Small intestine (tissue), 16 donors: Measurements from ENCODE around the gene TCL1A. TPM values are rescaled to one million over a fixed set of nuclear protein-coding genes. Genes with fewer than 3 reads are reported as not detected.
"Not testable (repeated sequence)": the region's sequence is repeated elsewhere in the genome, so short reads cannot be mapped to it uniquely, and the experiment has no call there.

Experiments
- DNase-seq, 2 donors: peaks; one replicate each; pipeline versions ENCODE4 v3.0.0 to v3.0.0-alpha.2; 2013
- FAIRE-seq: peaks from 2 replicates; lab custom pipeline; 2012; peaks lifted over from hg19 to GRCh38; lab: Jason Lieb, UNC
- H3K27ac ChIP-seq, 3 donors: one replicate each; pipeline ENCODE4 v1.5.1; 2013; ENCODE audit warnings: low read length in 2 of 3, mild to moderate bottlenecking in 2 of 3, control low read depth in 1 of 3, inconsistent platforms in 1 of 3, low read depth in 1 of 3, moderate library complexity in 1 of 3
- H3K27me3 ChIP-seq, 3 donors: one replicate each; pipeline ENCODE4 v1.6.1; 2013; ENCODE audit warnings: low read length in 3 of 3, inconsistent platforms in 1 of 3; ENCODE audit not compliant: control insufficient read depth in 3 of 3, insufficient read depth in 3 of 3
- H3K36me3 ChIP-seq, 3 donors: one replicate each; pipeline ENCODE4 v1.6.1; 2013; ENCODE audit warnings: low read length in 3 of 3, inconsistent platforms in 1 of 3, low read depth in 1 of 3, mild to moderate bottlenecking in 1 of 3, moderate library complexity in 1 of 3; ENCODE audit not compliant: control insufficient read depth in 3 of 3, insufficient read depth in 2 of 3
- H3K4me1 ChIP-seq, 3 donors: one replicate each; pipeline ENCODE4 v1.6.1; 2013; ENCODE audit warnings: low read length in 2 of 3, inconsistent platforms in 1 of 3, low read depth in 1 of 3, mild to moderate bottlenecking in 1 of 3, moderate library complexity in 1 of 3; ENCODE audit not compliant: control insufficient read depth in 3 of 3, insufficient read depth in 2 of 3
- H3K4me3 ChIP-seq, 3 donors: one replicate each; pipeline ENCODE4 v1.5.1; 2013; ENCODE audit warnings: low read length in 3 of 3, control low read depth in 1 of 3, inconsistent platforms in 1 of 3, low read depth in 1 of 3, mild to moderate bottlenecking in 1 of 3, moderate library complexity in 1 of 3
- H3K9me3 ChIP-seq, 2 donors: one replicate each; pipeline ENCODE4 v1.6.1; 2013; ENCODE audit warnings: low read depth in 1 of 2, low read length in 1 of 2; ENCODE audit not compliant: control insufficient read depth in 2 of 2, insufficient read depth in 1 of 2
- WGBS, 3 donors: extraction: QIAGEN DNeasy Blood & Tissue Kit; methylation state at CpG; one replicate each; pipeline ENCODE4 v1.1.7; 2013; 5-methylcytosine and 5-hydroxymethylcytosine counted together
- long read RNA-seq, 10 donors: transcript quantifications; one replicate each; lab custom pipeline, GENCODE V29; 2026
- polyA plus RNA-seq, 4 donors: library from polyadenylated mRNA; stranded (reverse) in 3 of 4; unstranded in 1 of 4; fragments of 200-250 nt in 3 of 4; fragments of 120-200 nt in 1 of 4; gene quantifications; one replicate each; pipeline versions ENCODE4 v1.2.1 to v1.2.3, GENCODE V29; 2013
- donor health status: healthy with polysubstance abuse.
- donor health status: control.
- donor health status: control.
- donor health status: Bipolar disorder and iron deficiency.
- donor health status: healthy.

The TCL1A gene
- 1 to 10 TPM in 1 of 4 donors, under 1 TPM in 1, not detected in 2; 0.59 to 3.8 TPM for polyA plus RNA-seq
- long read RNA-seq, donor 1: 0 reads
- long read RNA-seq, donor 2: 0 reads
- long read RNA-seq, donor 3, partial matches to known transcripts: 0 of 1 reads
- long read RNA-seq, donor 3, other reads (novel, unspliced or antisense): 0 of 1 reads
- long read RNA-seq, donor 4: 0 reads
- long read RNA-seq, donor 5: 0 reads
- long read RNA-seq, donor 6: 0 reads
- long read RNA-seq, donor 7: 0 reads
- long read RNA-seq, donor 8: 0 reads
- long read RNA-seq, donor 9: 0 reads
- long read RNA-seq, donor 10, partial matches to known transcripts: 0 of 3 reads
- long read RNA-seq, donor 10, other reads (novel, unspliced or antisense): 0 of 3 reads

- Histone ChIP-seq H3K9me3 (no peaks in the 10 kb centered on the region), H3K4me3 (no peak within 1 kb of the TSS), H3K27ac (no peak within 1 kb of the TSS), H3K36me3 (no peaks in the 10 kb centered on the region), H3K27me3 (peaks cover 0 to 22% (median 3%) of the 10 kb centered on the region in 3 donors), H3K4me1 (no peaks in the 10 kb centered on the region)
- 42 to 67% (median 57%) methylated on average over 35 to 47 of the region's 47 CpGs for WGBS, 3 donors
- FAIRE-seq: no peak
- no peak for DNase-seq
Measured at GRCh38 chr14:95713596-95714371, at the start of gene TCL1A. TCL1A (minus strand) TSS chr14:95714125; CDS start chr14:95714066, 59 bp downstream.

- H3K36me3 ChIP-seq, H3K27me3 ChIP-seq, H3K9me3 ChIP-seq, FAIRE-seq, H3K4me3 ChIP-seq, H3K27ac ChIP-seq, DNase-seq, H3K4me1 ChIP-seq: not testable (repeated sequence)
- WGBS, 3 donors: 65 to 78% (median 71%) methylated on average over 4 of the region's 4 CpGs
Measured at GRCh38 chr14:95763032-95763431, 49.1 kb upstream of the TCL1A start.

- no peak for DNase-seq
- 36 to 52% (median 42%) methylated on average over 6 of the region's 6 CpGs for WGBS, 3 donors
- FAIRE-seq: no peak
- H3K36me3 ChIP-seq: no peaks in the 10 kb centered on the region
- no peak overlapping the region for H3K4me3 ChIP-seq
- no peaks in the 10 kb centered on the region for H3K9me3 ChIP-seq
- H3K27me3 ChIP-seq: peaks cover 0 to 4% (median 2%) of the 10 kb centered on the region in 3 donors
- no peaks in the 10 kb centered on the region for H3K4me1 ChIP-seq
- no peak overlapping the region for H3K27ac ChIP-seq
Measured at GRCh38 chr14:95761436-95761835, 47.5 kb upstream of the TCL1A start.

GRCh38 chr14:95760596-95760995 lies 46.7 kb upstream of the TCL1A start:
- peaks cover 0 to 4% (median 2%) of the 10 kb centered on the region in 3 donors for H3K27me3 ChIP-seq
- no peak overlapping the region for H3K4me3 ChIP-seq
- no peaks in the 10 kb centered on the region for H3K4me1 ChIP-seq
- 59 to 72% (median 69%) methylated on average over 3 of the region's 3 CpGs for WGBS, 3 donors
- no peaks in the 10 kb centered on the region for H3K9me3 ChIP-seq
- H3K27ac ChIP-seq: no peak overlapping the region
- FAIRE-seq: no peak
- no peaks in the 10 kb centered on the region for H3K36me3 ChIP-seq
- DNase-seq: no peak

- Histone ChIP-seq H3K9me3 (no peaks in the 10 kb centered on the region), H3K27me3 (peaks cover 0 to 4% (median 2%) of the 10 kb centered on the region in 3 donors), H3K4me3 (no peak overlapping the region), H3K4me1 (no peaks in the 10 kb centered on the region), H3K27ac (no peak overlapping the region), H3K36me3 (no peaks in the 10 kb centered on the region)
- FAIRE-seq (no peak), DNase-seq (no peak)
Measured at GRCh38 chr14:95759941-95760340, 46.0 kb upstream of the TCL1A start.

- Histone ChIP-seq H3K4me3 (no peak overlapping the region), H3K9me3 (no peaks in the 10 kb centered on the region), H3K4me1 (no peaks in the 10 kb centered on the region), H3K27me3 (peaks cover 0 to 7% (median 2%) of the 10 kb centered on the region in 3 donors), H3K36me3 (no peaks in the 10 kb centered on the region), H3K27ac (no peak overlapping the region)
- WGBS, 3 donors: 73% methylated on average over 7 of the region's 7 CpGs
- FAIRE-seq (no peak), DNase-seq (no peak)
Measured at GRCh38 chr14:95758331-95758730, 44.4 kb upstream of the TCL1A start.

GRCh38 chr14:95756751-95757150 lies 42.8 kb upstream of the TCL1A start:
- Histone ChIP-seq H3K4me3 (no peak overlapping the region), H3K27ac (no peak overlapping the region), H3K27me3 (peaks cover 0 to 7% (median 2%) of the 10 kb centered on the region in 3 donors), H3K4me1 (no peaks in the 10 kb centered on the region), H3K36me3 (no peaks in the 10 kb centered on the region), H3K9me3 (no peaks in the 10 kb centered on the region)
- no peak for DNase-seq
- WGBS, 3 donors: 37 to 54% (median 45%) methylated on average over 3 of the region's 3 CpGs
- FAIRE-seq: no peak

GRCh38 chr14:95756127-95756526 lies 42.2 kb upstream of the TCL1A start:
- 63 to 74% (median 66%) methylated on average over 6 of the region's 6 CpGs for WGBS, 3 donors
- no peaks in the 10 kb centered on the region for H3K36me3 ChIP-seq
- no peak overlapping the region for H3K4me3 ChIP-seq
- H3K27ac ChIP-seq: no peak overlapping the region
- peaks cover 0 to 7% (median 2%) of the 10 kb centered on the region in 3 donors for H3K27me3 ChIP-seq
- no peak for FAIRE-seq
- no peaks in the 10 kb centered on the region for H3K9me3 ChIP-seq
- H3K4me1 ChIP-seq: no peaks in the 10 kb centered on the region
- DNase-seq: no peak
